HepG2 (cell line): Measurements from ENCODE around the gene CLIP2. TPM values are rescaled to one million over a fixed set of nuclear protein-coding genes. Genes with fewer than 3 reads are reported as not detected.

ENCODE experiments used
- CAMTA2 ChIP-seq: sonication (generic); formaldehyde crosslinking; IDR thresholded peaks from 2 replicates; pipeline ENCODE4 v1.4.0; 2020; ENCODE audit warnings: mild to moderate bottlenecking, missing genetic modification reagents, borderline replicate concordance
- HMG20A ChIP-seq: IDR thresholded peaks from 2 replicates; pipeline ENCODE4 v1.6.1; 2016; ENCODE audit warnings: borderline replicate concordance
- KLF12 ChIP-seq: sonication (generic); formaldehyde crosslinking; IDR thresholded peaks from 2 replicates; pipeline ENCODE4 v1.4.0; 2020; ENCODE audit warnings: missing genetic modification reagents, borderline replicate concordance
- LCORL ChIP-seq, 2 experiments: fragments of 450-650 bp in 1 of 2; sonication (generic) in 1 of 2; formaldehyde crosslinking in 1 of 2; IDR thresholded peaks; 2 replicates each; pipeline versions ENCODE4 v1.5.0 to v1.6.1; 2017 to 2020; ENCODE audit warnings: antibody characterized with exemption in 1 of 2, missing genetic modification reagents in 1 of 2
- MBD4 ChIP-seq: IDR thresholded peaks from 2 replicates; pipeline ENCODE4 v1.6.1; 2012; ENCODE audit warnings: low read length, inconsistent platforms, borderline replicate concordance
- MYC ChIP-seq: sonication (generic); formaldehyde crosslinking; IDR thresholded peaks from 2 replicates; pipeline ENCODE4 v1.9.0; 2021; ENCODE audit warnings: missing genetic modification reagents, borderline replicate concordance
- NKX3-1 ChIP-seq: sonication (generic); formaldehyde crosslinking; IDR thresholded peaks from 2 replicates; pipeline ENCODE4 v1.5.0; 2020; ENCODE audit warnings: missing genetic modification reagents
- SALL1 ChIP-seq: sonication (generic); formaldehyde crosslinking; IDR thresholded peaks from 2 replicates; pipeline ENCODE4 v1.8.0; 2022; ENCODE audit warnings: mild to moderate bottlenecking, missing genetic modification reagents
- SUZ12 ChIP-seq: fragments of 150-350 bp; IDR thresholded peaks from 2 replicates; pipeline ENCODE4 v1.6.1; 2014; ENCODE audit warnings: low read depth, low read length
- TCF7 ChIP-seq: sonication (generic); IDR thresholded peaks from 2 replicates; pipeline ENCODE4 v1.6.1; 2016; ENCODE audit warnings: antibody characterized with exemption, low read depth
- TIGD3 ChIP-seq: sonication (generic); formaldehyde crosslinking; IDR thresholded peaks from 2 replicates; pipeline ENCODE4 v1.5.1; 2020; ENCODE audit warnings: mild to moderate bottlenecking, missing genetic modification reagents, borderline replicate concordance
- ZBTB49 ChIP-seq: sonication (generic); formaldehyde crosslinking; IDR thresholded peaks from 2 replicates; pipeline ENCODE4 v1.4.0; 2020; ENCODE audit warnings: missing genetic modification reagents, borderline replicate concordance
- ZFP82 ChIP-seq: sonication (generic); formaldehyde crosslinking; IDR thresholded peaks from 2 replicates; pipeline ENCODE4 v1.5.1; 2020; ENCODE audit warnings: mild to moderate bottlenecking, missing genetic modification reagents, borderline replicate concordance
- ZNF556 ChIP-seq: sonication (generic); formaldehyde crosslinking; IDR thresholded peaks from 2 replicates; pipeline ENCODE4 v1.4.0; 2020; ENCODE audit warnings: mild to moderate bottlenecking, missing genetic modification reagents, borderline replicate concordance
- ZNF670 ChIP-seq: sonication (generic); formaldehyde crosslinking; IDR thresholded peaks from 2 replicates; pipeline ENCODE4 v1.8.0; 2022; ENCODE audit warnings: mild to moderate bottlenecking, missing genetic modification reagents, borderline replicate concordance
- ZNF703 ChIP-seq: sonication (generic); formaldehyde crosslinking; IDR thresholded peaks from 2 replicates; pipeline ENCODE4 v1.5.1; 2020; ENCODE audit warnings: missing genetic modification reagents, mild to moderate bottlenecking, moderate library complexity, borderline replicate concordance
- ZNF746 ChIP-seq: sonication (generic); formaldehyde crosslinking; IDR thresholded peaks from 2 replicates; pipeline ENCODE4 v1.8.0; 2022; ENCODE audit warnings: mild to moderate bottlenecking, missing genetic modification reagents
- ZNF780A ChIP-seq: sonication (generic); formaldehyde crosslinking; IDR thresholded peaks from 2 replicates; pipeline ENCODE4 v1.8.0; 2022; ENCODE audit warnings: mild to moderate bottlenecking, missing genetic modification reagents, moderate library complexity
- ZNF782 ChIP-seq: sonication (generic); formaldehyde crosslinking; IDR thresholded peaks from 2 replicates; pipeline ENCODE4 v1.4.0; 2020; ENCODE audit warnings: missing genetic modification reagents, mild to moderate bottlenecking, borderline replicate concordance
- polyA plus RNA-seq, 8 experiments: library from polyadenylated mRNA; depleted of rRNA in 3 of 8; stranded (reverse) in 7 of 8; unstranded in 1 of 8; fragments of >200 nt; fragmentation: Illumina TruSeq in 4 of 8; extraction: Trizol in 4 of 8; gene quantifications; 2 replicates each; pipeline versions ENCODE4 v1.2.1 to v1.2.3, GENCODE V29; 2011 to 2016; ENCODE audit warnings: low read depth in 4 of 8, missing spikeins in 1 of 8, mixed read lengths in 1 of 8; ENCODE audit not compliant: insufficient read depth in 1 of 8
- total RNA-seq, 5 experiments: library from RNA; depleted of rRNA; stranded (reverse); fragments of >200 nt; fragmentation: Illumina TruSeq; extraction: Trizol; gene quantifications; 2 replicates each; pipeline ENCODE4 v1.2.3, GENCODE V29; 2016; ENCODE audit warnings: low read depth in 1 of 5
- TF ChIP-seq, protein P1 (sequence below): sonication (generic); formaldehyde crosslinking; IDR thresholded peaks from 2 replicates; pipeline ENCODE4 v1.5.0; 2020; ENCODE audit warnings: mild to moderate bottlenecking, missing genetic modification reagents
- TF ChIP-seq, protein P2 (sequence below): sonication (generic); formaldehyde crosslinking; IDR thresholded peaks from 2 replicates; pipeline ENCODE4 v1.8.0; 2022; ENCODE audit warnings: missing genetic modification reagents, low read depth, mild to moderate bottlenecking, borderline replicate concordance

The CLIP2 gene
- total and polyA plus RNA-seq, 2 of the 13 experiments (the other 11 are each of a cell fraction or from before 2014, with no cell fraction given) = 6.5 to 17.4 TPM

GRCh38 chr7:74365322-74366022 lies 76.3 kb downstream of the CLIP2 start (continued):
- TF ChIP-seq ZNF670 (CRISPR knock-in tag) (no peak), KLF12 (CRISPR knock-in tag) (no peak), ZNF782 (CRISPR knock-in tag) (no peak), MBD4 (no peak), HMG20A (no peak), SUZ12 (no peak), LCORL (IDR thresholded peaks at IDR 0.05) (no peak), LCORL (CRISPR knock-in tag; IDR thresholded peaks at IDR 0.05) (no peak), CAMTA2 (CRISPR knock-in tag) (no peak), TIGD3 (CRISPR knock-in tag) (no peak), NKX3-1 (CRISPR knock-in tag) (no peak), TCF7 (no peak), ZFP82 (no peak), MYC (CRISPR knock-in tag) (no peak), ZNF703 (CRISPR knock-in tag) (no peak), ZBTB49 (no peak), SALL1 (CRISPR knock-in tag) (peak; percentile 28; the same call in 1 of the 2 replicates), ZNF556 (CRISPR knock-in tag) (no peak), ZNF780A (no peak), ZNF746 (no peak)
- TF ChIP-seq, protein P1, sequence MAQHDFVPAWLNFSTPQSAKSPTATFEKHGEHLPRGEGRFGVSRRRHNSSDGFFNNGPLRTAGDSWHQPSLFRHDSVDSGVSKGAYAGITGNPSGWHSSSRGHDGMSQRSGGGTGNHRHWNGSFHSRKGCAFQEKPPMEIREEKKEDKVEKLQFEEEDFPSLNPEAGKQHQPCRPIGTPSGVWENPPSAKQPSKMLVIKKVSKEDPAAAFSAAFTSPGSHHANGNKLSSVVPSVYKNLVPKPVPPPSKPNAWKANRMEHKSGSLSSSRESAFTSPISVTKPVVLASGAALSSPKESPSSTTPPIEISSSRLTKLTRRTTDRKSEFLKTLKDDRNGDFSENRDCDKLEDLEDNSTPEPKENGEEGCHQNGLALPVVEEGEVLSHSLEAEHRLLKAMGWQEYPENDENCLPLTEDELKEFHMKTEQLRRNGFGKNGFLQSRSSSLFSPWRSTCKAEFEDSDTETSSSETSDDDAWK (CRISPR knock-in tag) = no peak
- TF ChIP-seq, protein P2, sequence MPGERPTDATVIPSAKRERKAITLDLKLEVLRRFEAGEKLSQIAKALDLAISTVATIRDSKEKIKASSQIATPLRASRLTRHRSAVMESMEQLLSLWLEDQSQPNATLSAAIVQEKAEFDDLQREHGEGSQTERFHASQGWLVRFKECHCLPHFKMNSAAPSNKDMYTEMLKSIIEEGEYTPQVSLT = no peak
